Fibroblast of skin of right quadriceps (primary cell): ENCODE data around the gene RAB3GAP1.
A peak's percentile ranks its signal among the peaks of the same experiment; 100 is the strongest.
"Not testable (repeated sequence)": the region's sequence is repeated elsewhere in the genome, so short reads cannot be mapped to it uniquely, and the experiment has no call there.

Experiments
- DNase-seq: peaks from one replicate; pipeline ENCODE4 v3.0.0-alpha.2; 2013

RAB3GAP1 gene

GRCh38 chr2:135119582-135119981 lies 67.5 kb downstream of the RAB3GAP1 start:
- DNase-seq = no peak

- no peak for DNase-seq
Measured at GRCh38 chr2:135121016-135121657, 69.0 kb downstream of the RAB3GAP1 start.

DNA sequence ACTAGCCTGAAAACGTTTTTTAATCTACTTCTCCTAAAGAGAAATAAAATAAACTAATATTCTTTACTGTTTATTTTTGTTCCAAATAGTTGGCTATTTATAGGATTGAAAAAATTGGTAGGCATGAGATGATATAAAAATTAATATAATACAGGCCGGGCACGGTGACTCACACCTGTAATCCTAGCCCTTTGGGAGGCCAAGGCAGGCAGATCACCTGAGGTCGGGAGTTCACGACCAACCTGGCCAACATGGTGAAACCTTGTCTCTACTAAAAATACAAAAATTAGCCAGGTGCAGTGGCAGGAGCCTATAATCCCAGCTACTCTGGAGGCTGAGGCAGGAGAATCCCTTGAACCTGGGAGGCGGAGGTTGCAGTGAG lies 69.6 kb downstream of the RAB3GAP1 start:
- DNase-seq = not testable (repeated sequence)

GRCh38 chr2:135124924-135125886 lies 73.1 kb downstream of the RAB3GAP1 start:
- peak; percentile 21 for DNase-seq

DNA sequence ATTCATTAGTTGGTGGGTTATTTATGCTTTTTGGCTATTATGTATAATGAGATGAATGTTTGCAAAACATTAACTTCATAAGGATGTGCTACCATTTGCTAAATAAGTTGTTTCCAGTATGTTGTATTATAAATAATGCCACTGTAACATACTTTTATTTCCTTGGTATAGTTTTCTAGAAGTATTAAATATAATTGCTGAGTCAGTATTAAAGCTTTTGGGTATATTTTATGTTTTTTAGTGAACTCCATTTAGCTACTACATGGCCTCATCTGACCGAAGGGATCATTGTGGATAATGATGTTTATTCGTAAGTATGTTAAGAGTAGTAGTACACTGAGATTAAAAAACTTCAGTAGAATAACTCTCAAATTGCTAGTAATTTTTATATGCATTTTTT lies 73.8 kb downstream of the RAB3GAP1 start:
- DNase-seq = no peak

DNA sequence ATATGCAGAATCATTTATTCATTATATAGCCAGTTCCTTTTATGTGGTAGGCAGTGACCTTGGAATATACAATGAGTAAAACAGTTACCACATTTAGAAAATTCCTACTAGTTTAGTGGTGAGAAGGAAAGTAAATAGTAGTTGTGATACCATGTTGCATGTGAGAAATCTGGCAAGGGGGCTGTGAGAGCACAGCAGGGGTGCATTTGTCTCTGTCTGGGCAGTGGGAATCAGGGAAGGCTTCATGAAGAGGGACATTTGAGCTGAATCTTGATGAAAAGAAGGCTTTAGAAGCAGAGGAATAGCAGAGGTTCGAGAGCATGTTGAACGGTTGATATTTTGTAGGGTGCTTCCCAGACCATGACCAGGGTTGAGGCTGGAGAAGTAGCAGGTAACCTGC lies 78.7 kb downstream of the RAB3GAP1 start:
- DNase-seq = no peak

- peak; percentile 59 for DNase-seq
Measured at GRCh38 chr2:135132314-135132713, 80.2 kb downstream of the RAB3GAP1 start.

GRCh38 chr2:135140606-135141005 lies 88.5 kb downstream of the RAB3GAP1 start:
- DNase-seq = no peak

GRCh38 chr2:135142323-135142722 lies 90.2 kb downstream of the RAB3GAP1 start:
- DNase-seq = no peak

GRCh38 chr2:135144343-135144742 lies 92.3 kb downstream of the RAB3GAP1 start:
- DNase-seq = no peak

DNA sequence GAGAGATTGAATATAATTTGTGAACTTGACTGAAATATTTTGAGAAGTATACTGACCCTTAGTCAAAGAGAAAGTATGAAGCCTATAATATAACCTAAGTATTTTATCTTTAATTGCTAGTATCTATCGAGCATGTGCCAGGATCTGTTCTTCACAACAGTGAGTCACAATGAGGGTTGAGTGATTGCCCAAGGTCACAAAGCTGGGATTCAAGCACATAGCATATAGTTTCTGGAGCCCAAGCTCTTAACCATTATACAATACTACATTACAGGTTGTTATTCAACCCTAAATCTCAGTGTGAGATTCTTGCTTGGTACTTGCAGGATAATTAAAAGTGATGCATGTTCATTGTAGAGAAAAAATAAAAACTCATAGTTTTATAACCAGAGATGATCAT lies 97.2 kb downstream of the RAB3GAP1 start:
- DNase-seq = peak; percentile 17

DNA sequence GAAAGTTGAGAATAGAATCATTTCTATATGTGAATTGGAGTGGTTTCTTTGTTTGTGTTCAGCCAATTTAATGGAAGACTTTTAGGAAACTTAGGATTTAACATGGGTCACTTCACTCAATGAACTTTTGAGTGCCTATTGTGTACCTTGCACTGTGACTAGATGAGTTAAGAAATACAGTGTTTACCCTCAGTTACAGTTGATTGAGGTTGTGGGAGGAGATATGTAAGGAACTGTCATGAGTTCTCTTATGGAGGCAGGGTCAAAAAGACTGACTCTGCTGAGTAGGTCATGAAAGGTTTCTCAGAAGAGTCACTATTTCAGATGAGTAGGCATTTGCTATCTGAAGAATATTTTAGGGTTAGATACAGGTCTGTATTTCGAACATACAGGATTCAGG lies 98.6 kb downstream of the RAB3GAP1 start:
- DNase-seq = no peak

GRCh38 chr2:135151615-135152014 lies 99.5 kb downstream of the RAB3GAP1 start:
- no peak for DNase-seq

DNA sequence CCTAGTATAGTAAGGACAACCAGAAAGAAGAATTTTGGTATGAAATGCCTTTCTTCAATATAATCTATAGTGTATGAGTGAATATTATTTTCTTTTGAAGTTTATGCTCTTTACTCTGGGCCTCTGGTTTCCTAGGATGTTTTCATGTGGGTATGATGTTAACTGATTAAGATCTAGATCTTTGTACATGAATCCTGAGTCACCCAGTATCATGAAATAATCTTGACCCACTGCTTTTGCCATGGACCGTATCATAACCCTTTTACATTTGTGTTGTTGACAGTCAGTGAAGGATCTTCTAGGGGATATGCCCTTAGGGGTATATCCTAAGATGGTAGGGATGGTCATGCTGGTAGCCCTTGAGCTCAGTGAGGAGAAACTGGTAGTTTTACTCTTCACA lies 100.3 kb downstream of the RAB3GAP1 start:
- no peak for DNase-seq

DNA sequence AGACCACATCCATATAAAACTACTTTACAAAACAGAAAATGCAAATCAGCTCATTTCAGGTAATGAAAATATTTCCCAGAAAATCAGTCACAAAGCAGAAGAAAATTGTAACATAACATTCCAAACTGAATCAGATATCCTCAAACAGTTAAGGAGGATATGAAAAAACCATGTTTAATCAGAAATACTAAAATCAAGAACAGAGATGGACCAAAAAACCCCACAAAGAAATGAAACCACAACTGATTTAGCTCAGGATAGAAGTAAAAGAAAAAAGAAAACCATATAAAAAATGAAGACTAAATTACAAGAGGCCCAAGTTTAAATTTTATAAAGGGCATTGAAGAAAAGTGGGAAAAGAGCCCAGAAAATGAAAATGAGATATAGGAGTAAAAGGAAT lies 102.9 kb downstream of the RAB3GAP1 start:
- no peak for DNase-seq

DNA sequence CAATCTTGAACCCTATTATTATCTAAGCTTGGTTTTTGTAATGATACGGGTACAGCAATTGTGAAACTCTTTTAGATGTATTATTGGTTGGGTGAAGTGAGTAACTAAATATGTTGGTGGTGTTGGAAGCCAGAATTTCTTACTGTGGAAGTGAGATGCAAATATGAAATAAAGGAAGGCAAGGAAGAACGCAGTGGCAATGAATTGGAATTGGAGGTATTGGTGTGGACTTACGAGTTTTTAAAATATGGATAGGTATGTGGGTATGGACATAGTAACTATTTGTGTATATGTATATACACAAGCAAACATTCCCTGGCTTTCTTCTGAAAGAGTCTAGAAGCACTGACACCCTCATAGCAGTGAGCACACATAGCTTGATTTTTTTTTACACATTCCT lies 105.8 kb downstream of the RAB3GAP1 start:
- DNase-seq = no peak

DNA sequence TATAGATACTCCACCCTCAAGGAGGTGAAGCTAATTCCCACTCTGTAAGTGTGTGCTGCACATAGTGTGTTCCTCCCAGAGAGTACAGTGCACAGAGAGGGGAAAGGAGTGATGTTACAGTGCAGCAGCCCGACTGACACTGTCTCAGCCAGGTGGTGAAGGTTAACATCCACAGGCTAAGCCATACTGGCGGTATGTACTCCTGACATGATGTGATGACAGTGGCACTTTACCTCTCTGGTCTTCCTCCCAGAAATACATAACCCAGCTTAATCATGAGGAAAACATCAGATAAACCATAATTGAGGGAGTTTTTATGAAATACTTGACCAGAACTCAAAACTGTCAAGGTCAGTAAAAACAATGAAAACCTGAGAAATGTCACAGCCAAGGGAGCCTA lies 107.1 kb downstream of the RAB3GAP1 start:
- no peak for DNase-seq

DNA sequence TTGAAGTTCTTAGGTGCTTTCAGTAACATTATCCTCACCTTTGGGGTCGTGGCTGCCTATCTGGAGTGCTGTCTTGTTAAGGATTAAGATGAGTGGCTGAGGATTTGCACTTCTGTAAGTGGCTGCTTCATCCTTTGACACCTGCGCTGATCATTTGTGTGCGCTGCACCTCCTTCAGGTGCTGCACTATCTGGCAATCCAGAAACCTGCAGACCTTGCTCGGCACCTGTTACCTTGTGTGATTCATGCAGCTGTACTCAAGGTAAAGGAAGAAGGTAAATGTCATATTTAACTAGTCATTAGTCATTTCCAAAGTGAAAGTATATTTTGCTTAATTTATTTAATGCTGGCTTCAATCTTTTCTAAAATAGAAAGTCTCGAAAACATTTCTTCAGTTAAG lies 110.3 kb downstream of the RAB3GAP1 start:
- DNase-seq = no peak

DNA sequence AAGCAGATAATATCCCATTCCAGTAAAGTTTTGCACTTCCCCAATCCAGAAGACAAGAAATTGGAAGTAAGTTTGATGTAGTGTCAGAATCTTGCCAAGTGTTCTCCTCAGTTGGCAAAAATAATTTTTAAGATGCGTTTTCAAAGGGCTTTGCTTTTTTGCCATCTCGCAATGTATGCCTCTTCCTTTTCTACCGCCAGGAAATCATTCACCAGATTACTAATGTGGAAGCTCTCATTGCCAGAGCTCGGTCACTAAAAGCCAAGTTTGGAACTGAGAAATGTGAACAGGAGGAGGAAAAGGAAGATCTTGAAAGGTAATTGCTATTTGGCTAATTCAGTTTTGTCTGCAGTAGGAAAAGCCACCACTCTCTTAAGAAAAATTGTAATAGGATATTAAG lies 110.7 kb downstream of the RAB3GAP1 start:
- no peak for DNase-seq

DNA sequence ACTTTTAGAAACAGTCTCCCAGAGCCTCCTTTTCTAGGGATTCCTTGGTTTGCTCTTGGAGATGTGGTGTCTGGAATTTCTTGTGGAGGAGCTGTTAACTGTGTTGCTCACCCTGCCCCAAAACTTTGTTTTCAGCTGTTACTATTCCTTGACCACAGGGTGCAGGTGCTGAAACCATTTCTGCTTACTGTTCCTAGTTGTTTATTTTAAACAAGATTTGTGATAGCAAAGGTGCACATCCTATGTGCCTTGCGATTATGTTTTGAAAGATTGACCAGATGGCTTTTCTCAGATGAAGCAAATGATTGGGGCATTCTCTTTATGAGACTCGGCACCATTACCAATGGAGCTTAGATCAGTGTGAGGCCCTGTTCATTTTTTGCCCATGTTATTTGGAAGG lies 111.2 kb downstream of the RAB3GAP1 start:
- no peak for DNase-seq

DNA sequence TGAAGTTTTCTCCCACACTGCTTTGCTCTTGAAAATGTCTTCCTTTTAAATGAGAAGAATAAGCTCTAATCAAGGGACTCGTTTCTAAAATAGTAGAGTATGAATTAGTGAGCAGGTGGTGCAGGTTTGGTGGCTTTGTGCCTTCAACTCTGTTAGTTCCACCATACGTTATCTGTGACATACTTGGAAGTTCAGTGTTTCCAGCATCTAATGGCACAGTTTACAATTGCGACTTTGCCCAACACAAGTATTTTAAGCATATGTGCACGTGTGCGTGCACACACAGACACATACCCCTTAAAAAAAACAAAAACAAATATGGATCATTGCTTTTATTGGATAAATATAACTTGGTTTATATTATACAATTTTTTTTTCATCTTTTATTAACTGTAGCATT lies 111.8 kb downstream of the RAB3GAP1 start:
- no peak for DNase-seq

GRCh38 chr2:135164431-135164830 lies 112.3 kb downstream of the RAB3GAP1 start:
- DNase-seq = peak; percentile 42

GRCh38 chr2:135167273-135167672 lies 115.2 kb downstream of the RAB3GAP1 start:
- no peak for DNase-seq

DNA sequence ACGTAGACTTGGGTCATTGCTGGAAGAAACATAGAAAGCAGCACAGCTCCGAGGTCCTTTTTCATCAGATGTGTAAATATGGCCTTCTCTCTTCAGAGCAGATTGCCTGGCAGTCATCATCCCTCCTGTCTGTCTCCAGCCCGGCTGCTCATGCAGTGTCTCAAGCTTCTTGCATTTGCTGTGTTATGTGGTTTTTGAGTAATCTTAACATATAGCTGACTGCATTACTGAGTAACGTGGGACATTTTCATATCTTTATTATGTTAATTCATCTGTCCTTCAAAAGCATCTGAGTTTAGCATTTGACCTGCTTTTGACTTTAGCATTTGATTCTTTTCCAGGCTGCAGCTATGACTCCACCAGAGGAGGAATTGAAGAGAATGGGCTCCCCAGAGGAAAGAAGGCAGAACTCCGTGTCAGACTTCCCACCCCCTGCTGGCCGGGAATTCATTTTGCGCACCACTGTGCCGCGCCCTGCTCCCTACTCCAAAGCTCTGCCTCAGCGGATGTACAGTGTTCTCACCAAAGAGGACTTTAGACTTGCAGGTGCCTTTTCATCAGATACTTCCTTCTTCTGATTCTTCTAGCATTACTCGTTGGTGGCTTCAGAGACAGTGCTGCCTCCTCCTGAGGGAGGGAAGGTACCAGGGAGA lies 116.2 kb downstream of the RAB3GAP1 start:
- DNase-seq = no peak
